ENCODE measurements around the gene MAP4. TPM values are rescaled to one million over a fixed set of nuclear protein-coding genes. Genes with fewer than 3 reads are reported as not detected.

The MAP4 gene
- total RNA-seq, 4 donors from 2014 or later: 214 to 351 (median 231) TPM

DNA sequence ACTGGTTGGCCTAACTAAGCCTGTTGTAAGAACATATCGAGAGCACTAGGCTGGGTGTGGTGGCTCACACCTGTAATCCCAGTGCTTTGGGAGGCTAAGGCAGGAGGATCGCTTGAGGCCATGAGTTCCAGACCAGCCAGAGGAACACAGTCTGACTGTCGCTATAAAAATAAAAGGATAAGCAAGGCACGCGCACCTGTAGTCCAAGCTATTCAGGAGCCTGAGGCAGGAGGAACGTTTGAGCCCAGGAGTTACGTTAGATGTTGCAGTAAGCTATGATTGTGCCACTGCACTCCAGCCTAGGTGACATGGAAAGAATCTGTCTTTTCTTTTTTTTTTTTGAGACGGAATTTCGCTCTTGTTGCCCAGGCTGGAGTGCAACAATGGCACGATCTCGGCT, 24.9 kb downstream of the MAP4 start:
- 88% methylated on average over 5 to 11 of the region's 11 CpGs for WGBS, 2 donors (ENCODE audit: low coverage in 1 of 2)
- Histone ChIP-seq H3K36me3 (peaks cover 0 to 25% of the 10 kb centered on the region in 2 donors), H3K27me3 (no peaks in the 10 kb centered on the region), H3K27ac (no peak overlapping the region), H3K9me3 (no peaks in the 10 kb centered on the region), H3K4me3 (no peak overlapping the region), H3K4me1 (peaks cover 7 to 50% (median 10%) of the 10 kb centered on the region in 3 donors)
- no peak for ATAC-seq
- TF ChIP-seq, protein P1, sequence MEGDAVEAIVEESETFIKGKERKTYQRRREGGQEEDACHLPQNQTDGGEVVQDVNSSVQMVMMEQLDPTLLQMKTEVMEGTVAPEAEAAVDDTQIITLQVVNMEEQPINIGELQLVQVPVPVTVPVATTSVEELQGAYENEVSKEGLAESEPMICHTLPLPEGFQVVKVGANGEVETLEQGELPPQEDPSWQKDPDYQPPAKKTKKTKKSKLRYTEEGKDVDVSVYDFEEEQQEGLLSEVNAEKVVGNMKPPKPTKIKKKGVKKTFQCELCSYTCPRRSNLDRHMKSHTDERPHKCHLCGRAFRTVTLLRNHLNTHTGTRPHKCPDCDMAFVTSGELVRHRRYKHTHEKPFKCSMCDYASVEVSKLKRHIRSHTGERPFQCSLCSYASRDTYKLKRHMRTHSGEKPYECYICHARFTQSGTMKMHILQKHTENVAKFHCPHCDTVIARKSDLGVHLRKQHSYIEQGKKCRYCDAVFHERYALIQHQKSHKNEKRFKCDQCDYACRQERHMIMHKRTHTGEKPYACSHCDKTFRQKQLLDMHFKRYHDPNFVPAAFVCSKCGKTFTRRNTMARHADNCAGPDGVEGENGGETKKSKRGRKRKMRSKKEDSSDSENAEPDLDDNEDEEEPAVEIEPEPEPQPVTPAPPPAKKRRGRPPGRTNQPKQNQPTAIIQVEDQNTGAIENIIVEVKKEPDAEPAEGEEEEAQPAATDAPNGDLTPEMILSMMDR (IDR thresholded peaks at IDR 0.05): no peak
- TF ChIP-seq EP300 (IDR thresholded peaks at IDR 0.05): no peak
- no peak for TF ChIP-seq POLR2AphosphoS5 (IDR thresholded peaks at IDR 0.05)
- TF ChIP-seq POLR2A (IDR thresholded peaks at IDR 0.05): no peak

DNA sequence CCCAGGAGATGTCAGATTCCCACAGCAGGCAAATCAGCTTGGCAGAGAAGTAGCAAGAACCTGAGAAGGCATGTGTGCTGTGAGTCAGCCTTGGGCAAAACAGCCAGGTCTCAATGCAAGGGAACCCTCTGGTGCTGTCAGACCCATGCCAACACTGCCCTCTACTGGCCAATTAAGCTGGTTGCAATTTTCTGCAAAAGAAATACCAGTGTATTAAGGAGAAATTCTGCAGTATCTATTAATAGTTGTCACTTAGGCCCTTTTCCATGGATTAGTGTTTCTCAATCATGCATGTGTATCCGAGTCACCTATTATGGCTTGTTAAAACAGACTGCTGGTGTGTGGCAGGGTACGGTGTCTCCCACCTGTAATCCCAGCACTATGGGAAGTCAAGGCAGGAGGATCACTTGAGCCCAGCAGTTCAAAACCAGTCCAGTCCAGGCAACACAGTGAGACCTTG, 26.2 kb downstream of the MAP4 start:
- peaks cover 8 to 49% (median 11%) of the 10 kb centered on the region in 3 donors for H3K4me1 ChIP-seq
- WGBS, 2 donors (ENCODE audit: low coverage in 1 of 2): 49 to 50% methylated on average over 2 of the region's 2 CpGs
- H3K4me3 ChIP-seq: no peak overlapping the region
- H3K36me3 ChIP-seq: peaks cover 0 to 25% of the 10 kb centered on the region in 2 donors
- H3K27me3 ChIP-seq: no peaks in the 10 kb centered on the region
- H3K27ac ChIP-seq: no peak overlapping the region
- peak; percentile 91 for ATAC-seq
- TF ChIP-seq EP300 (IDR thresholded peaks at IDR 0.05): no peak
- TF ChIP-seq POLR2A (IDR thresholded peaks at IDR 0.05): no peak
- TF ChIP-seq, protein P1 (IDR thresholded peaks at IDR 0.05): peak; percentile 88 to 92 (median 90)
- TF ChIP-seq POLR2AphosphoS5 (IDR thresholded peaks at IDR 0.05): no peak
- no peaks in the 10 kb centered on the region for H3K9me3 ChIP-seq

DNA sequence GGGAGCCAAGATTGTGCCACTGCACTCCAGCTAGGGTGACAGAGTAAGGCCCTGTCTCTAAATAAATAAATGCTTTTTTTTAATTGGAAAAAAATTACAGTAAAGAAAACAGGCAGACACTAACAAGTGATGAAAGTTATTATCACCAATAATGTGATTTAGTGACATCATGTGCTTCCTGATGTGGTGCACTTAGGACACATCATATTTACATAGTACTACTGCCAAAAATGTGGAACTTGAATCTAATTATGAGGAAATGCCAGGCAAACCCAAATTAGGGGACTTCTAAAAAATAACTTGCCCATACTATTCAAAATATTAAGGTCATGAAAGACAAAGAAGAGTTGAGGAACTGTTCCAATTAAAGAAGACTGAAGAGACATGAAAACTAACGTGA, 30.8 kb downstream of the MAP4 start:
- 19 to 29% methylated on average over 1 of the region's 1 CpG for WGBS, 2 donors (ENCODE audit: low coverage in 1 of 2)
- no peak for ATAC-seq
- no peak overlapping the region for H3K4me3 ChIP-seq

DNA sequence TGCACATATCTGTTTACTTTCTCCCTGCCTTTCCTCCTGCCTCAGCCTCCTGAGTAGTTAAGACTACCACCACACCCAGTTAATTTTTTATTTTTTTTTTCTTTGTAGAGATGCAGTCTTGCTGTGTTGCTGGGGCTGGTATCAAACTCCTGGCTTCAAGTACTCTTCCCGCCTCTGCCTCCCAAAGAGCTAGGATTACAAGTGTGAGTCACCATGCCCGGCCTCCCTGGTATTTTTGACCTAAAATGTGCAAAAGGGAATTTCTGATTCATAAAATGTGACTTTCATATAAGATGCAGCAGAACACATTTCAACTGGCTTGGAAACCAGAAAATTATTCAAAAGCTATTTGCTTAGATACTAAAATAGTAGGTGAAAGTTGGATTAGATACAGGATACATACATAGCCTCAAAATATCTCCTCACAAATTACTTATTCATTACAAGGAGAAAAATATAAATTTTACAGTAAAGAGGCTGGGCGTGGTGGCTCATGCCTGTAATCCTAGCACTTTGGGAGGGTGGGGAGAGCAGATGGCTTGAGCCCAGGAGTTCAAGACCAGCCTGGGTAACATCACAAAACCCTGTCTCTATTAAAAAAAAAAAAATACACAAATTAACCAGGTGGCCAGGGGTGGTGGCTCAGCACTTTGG, 32.0 kb downstream of the MAP4 start:
- TF ChIP-seq POLR2A (IDR thresholded peaks at IDR 0.05) (no peak), EP300 (IDR thresholded peaks at IDR 0.05) (no peak), POLR2AphosphoS5 (IDR thresholded peaks at IDR 0.05) (no peak)
- TF ChIP-seq, protein P1 (IDR thresholded peaks at IDR 0.05): no peak
- no peaks in the 10 kb centered on the region for H3K9me3 ChIP-seq
- WGBS, 2 donors (ENCODE audit: low coverage in 1 of 2): 33 to 60% methylated on average over 1 to 3 of the region's 3 CpGs
- ATAC-seq: no peak
- no peak overlapping the region for H3K27ac ChIP-seq
- H3K4me1 ChIP-seq: peaks cover 0 to 42% (median 4%) of the 10 kb centered on the region in 3 donors
- no peaks in the 10 kb centered on the region for H3K27me3 ChIP-seq
- H3K36me3 ChIP-seq: no peaks in the 10 kb centered on the region
- no peak overlapping the region for H3K4me3 ChIP-seq

More for the DNA sequence above, 30.8 kb downstream of the MAP4 start:
- H3K27ac ChIP-seq: no peak overlapping the region
- H3K27me3 ChIP-seq: no peaks in the 10 kb centered on the region
- peaks cover 8 to 50% (median 11%) of the 10 kb centered on the region in 3 donors for H3K4me1 ChIP-seq
- TF ChIP-seq, protein P1 (IDR thresholded peaks at IDR 0.05): no peak
- TF ChIP-seq EP300 (IDR thresholded peaks at IDR 0.05) (no peak), POLR2A (IDR thresholded peaks at IDR 0.05) (no peak), POLR2AphosphoS5 (IDR thresholded peaks at IDR 0.05) (no peak)
- no peaks in the 10 kb centered on the region for H3K9me3 ChIP-seq
- no peaks in the 10 kb centered on the region for H3K36me3 ChIP-seq

DNA sequence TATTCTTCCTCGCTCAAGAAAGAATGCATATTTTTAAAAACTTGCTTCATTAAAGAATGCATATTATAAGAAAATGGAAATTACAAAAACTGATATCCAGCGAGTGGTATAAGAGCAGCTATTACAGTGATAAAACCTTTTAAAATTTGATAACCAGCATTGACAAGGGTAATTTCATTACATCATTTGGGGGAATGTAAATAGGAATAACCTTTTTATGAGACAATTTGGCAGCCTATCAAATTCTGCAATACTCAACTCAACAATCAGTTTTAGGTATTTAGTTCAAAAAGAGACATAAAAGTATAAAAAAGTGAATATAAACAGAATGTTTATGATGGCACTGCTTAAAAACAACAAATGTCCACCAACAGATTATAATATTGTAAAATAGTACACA, 35.4 kb downstream of the MAP4 start:
- WGBS, 2 donors (ENCODE audit: low coverage in 1 of 2): 82 to 84% methylated on average over 2 of the region's 2 CpGs
- peaks cover 0 to 10% of the 10 kb centered on the region in 2 donors for H3K36me3 ChIP-seq
- H3K4me3 ChIP-seq: no peak overlapping the region
- H3K27ac ChIP-seq: no peak overlapping the region
- TF ChIP-seq POLR2A (IDR thresholded peaks at IDR 0.05) (no peak), POLR2AphosphoS5 (IDR thresholded peaks at IDR 0.05) (no peak), EP300 (IDR thresholded peaks at IDR 0.05) (no peak)
- TF ChIP-seq, protein P1 (IDR thresholded peaks at IDR 0.05): no peak
- no peaks in the 10 kb centered on the region for H3K27me3 ChIP-seq
- no peaks in the 10 kb centered on the region for H3K9me3 ChIP-seq
- ATAC-seq: no peak
- H3K4me1 ChIP-seq: peaks cover 0 to 27% (median 4%) of the 10 kb centered on the region in 3 donors

Measured in gastroesophageal sphincter (tissue), 4 donors.